MCF 10A (cell line): ENCODE results near the gene NRXN3. TPM values are rescaled to one million over a fixed set of nuclear protein-coding genes. Genes with fewer than 3 reads are reported as not detected.

Experiments used
- BruUV-seq: library from RNA; stranded (reverse); fragments of 400-500 nt; replicated peaks from 2 replicates; lab custom pipeline; 2021; lab: Mats Ljungman, UMichigan
- CTCF ChIA-PET: fragments of 300-600 bp; sonication (Branson Sonifier 250); formaldehyde crosslinking; extraction: SDS; loops from one replicate; lab custom pipeline; 2021; ENCODE audit warnings: antibody characterized with exemption, inconsistent platforms; lab: Yijun Ruan, JAX
- POLR2A ChIA-PET: fragments of 300-600, 350-650 bp; sonication (Branson Sonifier 250); formaldehyde crosslinking; extraction: SDS; loops from one replicate; lab custom pipeline; 2020; ENCODE audit warnings: antibody characterized with exemption, inconsistent platforms; lab: Yijun Ruan, JAX
- DNase-seq: peaks from one replicate; pipeline ENCODE4 v3.0.0-alpha.2; 2018; ENCODE audit not compliant: unreplicated experiment
- H3K27ac Mint-ChIP-seq: one replicate; pipeline ENCODE4 v1.8.0; 2022; ENCODE audit warnings: mild to moderate bottlenecking, low read depth, mixed read lengths; ENCODE audit not compliant: unreplicated experiment
- H3K27me3 Mint-ChIP-seq: one replicate; pipeline ENCODE4 v1.8.0; 2022; ENCODE audit warnings: mixed read lengths; ENCODE audit not compliant: insufficient read depth, unreplicated experiment
- H3K36me3 Mint-ChIP-seq: one replicate; pipeline ENCODE4 v1.8.0; 2022; ENCODE audit warnings: mild to moderate bottlenecking, moderate library complexity, mixed read lengths; ENCODE audit not compliant: insufficient read depth, unreplicated experiment
- H3K4me1 Mint-ChIP-seq: one replicate; pipeline ENCODE4 v1.8.0; 2022; ENCODE audit warnings: mixed read lengths; ENCODE audit not compliant: insufficient read depth, unreplicated experiment
- H3K4me3 Mint-ChIP-seq: one replicate; pipeline ENCODE4 v1.8.0; 2022; ENCODE audit warnings: mild to moderate bottlenecking, moderate library complexity, mixed read lengths; ENCODE audit not compliant: unreplicated experiment
- H3K9me3 Mint-ChIP-seq: one replicate; pipeline ENCODE4 v1.8.0; 2022; ENCODE audit warnings: mixed read lengths; ENCODE audit not compliant: unreplicated experiment
- CTCF ChIP-seq: fragments of 200-600 bp; IDR thresholded peaks from one replicate; pipeline ENCODE4 v1.8.0; 2022; ENCODE audit warnings: antibody characterized with exemption, mild to moderate bottlenecking; ENCODE audit not compliant: unreplicated experiment
- intact Hi-C: fragments of 100-400 bp; cut with micrococcal nuclease; formaldehyde crosslinking; loops from 2 replicates; pipeline ENCODE4 v1.14.1; 2022
- total RNA-seq: library from RNA; stranded (reverse); gene quantifications from 2 replicates; pipeline ENCODE4 v1.2.3, GENCODE V29; 2022

NRXN3 gene
- total RNA-seq, 1 experiment from 2014 or later, result not detected

GRCh38 chr14:79248771-79249170 lies 1078.6 kb downstream of the NRXN3 start:
- peaks cover 26% of the 10 kb centered on the region for H3K27me3 Mint-ChIP-seq
- no peak for DNase-seq
- H3K9me3 Mint-ChIP-seq, result no peaks in the 10 kb centered on the region
- POLR2A ChIA-PET, result no interaction called here
- no peak overlapping the region for H3K4me3 Mint-ChIP-seq
- no peak for TF ChIP-seq CTCF
- H3K27ac Mint-ChIP-seq, result no peak overlapping the region
- intact Hi-C loops, result no loop called here
- no peaks in the 10 kb centered on the region for H3K36me3 Mint-ChIP-seq
- no TSS peak for BruUV-seq
- H3K4me1 Mint-ChIP-seq, result no peaks in the 10 kb centered on the region
- CTCF ChIA-PET, result interaction anchor here (0.6 to 0.7 kb wide), 3 partner anchors 223 to 663 kb away, joined by 3 to 4 read pairs (median 4); no protein-coding TSS in a partner anchor

- H3K4me3 Mint-ChIP-seq, result no peak overlapping the region
- peaks cover 15% of the 10 kb centered on the region for H3K27me3 Mint-ChIP-seq
- no peaks in the 10 kb centered on the region for H3K36me3 Mint-ChIP-seq
- no TSS peak for BruUV-seq
- H3K9me3 Mint-ChIP-seq, result no peaks in the 10 kb centered on the region
- intact Hi-C loops, result no loop called here
- ChIA-PET POLR2A (no interaction called here), CTCF (no interaction called here)
- no peak for TF ChIP-seq CTCF
- DNase-seq, result no peak
- H3K27ac Mint-ChIP-seq, result no peak overlapping the region
- no peaks in the 10 kb centered on the region for H3K4me1 Mint-ChIP-seq
Observed at GRCh38 chr14:79251278-79251677, 1081.1 kb downstream of the NRXN3 start.

- Mint-ChIP-seq H3K4me1 (no peaks in the 10 kb centered on the region), H3K4me3 (no peak overlapping the region), H3K36me3 (no peaks in the 10 kb centered on the region), H3K9me3 (no peaks in the 10 kb centered on the region), H3K27me3 (peaks cover 15% of the 10 kb centered on the region), H3K27ac (no peak overlapping the region)
- BruUV-seq, result no TSS peak
- CTCF ChIA-PET, result no interaction called here
- intact Hi-C loops, result no loop called here
- no peak for TF ChIP-seq CTCF
- DNase-seq, result no peak
- POLR2A ChIA-PET, result no interaction called here
Observed at GRCh38 chr14:79253576-79253975, 1083.4 kb downstream of the NRXN3 start.

- no peak overlapping the region for H3K27ac Mint-ChIP-seq
- DNase-seq, result no peak
- no peaks in the 10 kb centered on the region for H3K36me3 Mint-ChIP-seq
- no peak overlapping the region for H3K4me3 Mint-ChIP-seq
- BruUV-seq, result no TSS peak
- no peaks in the 10 kb centered on the region for H3K9me3 Mint-ChIP-seq
- peaks cover 15% of the 10 kb centered on the region for H3K27me3 Mint-ChIP-seq
- H3K4me1 Mint-ChIP-seq, result no peaks in the 10 kb centered on the region
- POLR2A ChIA-PET, result no interaction called here
- intact Hi-C loops, result no loop called here
- CTCF ChIA-PET, result no interaction called here
- no peak for TF ChIP-seq CTCF
Observed at GRCh38 chr14:79254069-79254775, 1084.0 kb downstream of the NRXN3 start.
